Measurements from ENCODE around the gene LEMD1.
"Not testable (repeated sequence)": the region's sequence is repeated elsewhere in the genome, so short reads cannot be mapped to it uniquely, and the experiment has no call there.

The LEMD1 gene

GRCh38 chr1:205424901-205425600, 3.2 kb upstream of the LEMD1 start:
- DNase-seq, result no peak

GRCh38 chr1:205423814-205424399, 2.1 kb upstream of the LEMD1 start:
- DNase-seq, result no peak

GRCh38 chr1:205422993-205423642, 1.3 kb upstream of the LEMD1 start:
- DNase-seq, result no peak

GRCh38 chr1:205420938-205421337, 918 bp downstream of the LEMD1 start:
- no peak for DNase-seq

GRCh38 chr1:205417870-205418635, 3.8 kb downstream of the LEMD1 start:
- no peak for DNase-seq

- DNase-seq, result no peak
Observed at GRCh38 chr1:205416322-205416721, 5.5 kb downstream of the LEMD1 start.

GRCh38 chr1:205410581-205411298, 11.1 kb downstream of the LEMD1 start:
- DNase-seq, result no peak

- no peak for DNase-seq
Observed at GRCh38 chr1:205407970-205408369, 13.9 kb downstream of the LEMD1 start.

- DNase-seq, result not testable (repeated sequence)
Observed at GRCh38 chr1:205406252-205406651, 15.6 kb downstream of the LEMD1 start.

- not testable (repeated sequence) for DNase-seq
Observed at GRCh38 chr1:205404484-205404883, 17.4 kb downstream of the LEMD1 start.

GRCh38 chr1:205398586-205398985, 23.3 kb downstream of the LEMD1 start:
- DNase-seq, result no peak

GRCh38 chr1:205396967-205397616, 24.8 kb downstream of the LEMD1 start:
- peak in 1 of 2 donors; percentile 9 for DNase-seq

- no peak for DNase-seq
Observed at GRCh38 chr1:205395616-205396015, 26.2 kb downstream of the LEMD1 start.

GRCh38 chr1:205392650-205393049, 29.2 kb downstream of the LEMD1 start:
- no peak for DNase-seq

GRCh38 chr1:205391386-205391785, 30.5 kb downstream of the LEMD1 start:
- DNase-seq, result no peak

GRCh38 chr1:205387845-205388244, 34.0 kb downstream of the LEMD1 start:
- no peak for DNase-seq

GRCh38 chr1:205382990-205383389, 38.9 kb downstream of the LEMD1 start:
- not testable (repeated sequence) for DNase-seq

- no peak for DNase-seq
Observed at GRCh38 chr1:205382561-205382960, 39.3 kb downstream of the LEMD1 start.

- no peak for DNase-seq
Observed at GRCh38 chr1:205381305-205381704, 40.6 kb downstream of the LEMD1 start.

GRCh38 chr1:205380882-205381281, 41.0 kb downstream of the LEMD1 start:
- no peak for DNase-seq

- DNase-seq, result no peak
Observed at GRCh38 chr1:205379056-205379455, 42.8 kb downstream of the LEMD1 start.

- no peak for DNase-seq
Observed at GRCh38 chr1:205377355-205377754, 44.5 kb downstream of the LEMD1 start.
